HG03571 (cell line): ENCODE data around the gene TIMM50.

ENCODE experiments used
- ATAC-seq: cut with Tn5 transposase; IDR thresholded peaks from one replicate; pipeline ENCODE4 v1.9.1; 2021; ENCODE audit not compliant: unreplicated experiment

TIMM50 gene

GRCh38 chr19:39525205-39525604 lies 44.6 kb downstream of the TIMM50 start:
- ATAC-seq, result no peak

- no peak for ATAC-seq
These were observed 51.2 kb downstream of the TIMM50 start for GRCh38 chr19:39531834-39532232.

GRCh38 chr19:39532233-39533002 lies 51.8 kb downstream of the TIMM50 start, which contains the start of gene EID2B:
EID2B (minus strand) TSS chr19:39532852; CDS start chr19:39532802, 50 bp downstream.
- peak; percentile 78 for ATAC-seq

GRCh38 chr19:39533003-39533512 lies 52.4 kb downstream of the TIMM50 start:
- ATAC-seq, result peak; percentile 7

- ATAC-seq, result no peak
These were observed 53.2 kb downstream of the TIMM50 start for GRCh38 chr19:39533791-39534190.

GRCh38 chr19:39539165-39539517 lies 58.5 kb downstream of the TIMM50 start:
- ATAC-seq, result no peak

- peak; percentile 67 for ATAC-seq
These were observed 59.1 kb downstream of the TIMM50 start, which contains the start of gene EID2 for GRCh38 chr19:39539518-39540332. EID2 (minus strand) TSS chr19:39540161; CDS start chr19:39540079, 82 bp downstream.

GRCh38 chr19:39540333-39540673 lies 59.7 kb downstream of the TIMM50 start:
- no peak for ATAC-seq
